ENCODE results near the gene GNL1. TPM values are rescaled to one million over a fixed set of nuclear protein-coding genes. Genes with fewer than 3 reads are reported as not detected.

GNL1 gene
- total RNA-seq, 1 experiment from 2014 or later: 94.1 TPM

GRCh38 chr6:30601815-30602641, 45.7 kb upstream of the GNL1 start:
- peaks cover 11% of the 10 kb centered on the region for H3K36me3 ChIP-seq (ENCODE audit: control insufficient read depth, insufficient read depth, low read length)
- BruUV-seq (replicated peaks): no TSS peak
- no peak overlapping the region for H3K4me3 ChIP-seq (ENCODE audit: low read depth, low read length)
- Mint-ChIP-seq H3K27me3 (ENCODE audit: insufficient read depth, unreplicated experiment) (no peaks in the 10 kb centered on the region), H3K4me3 (ENCODE audit: unreplicated experiment) (no peak overlapping the region), H3K4me1 (ENCODE audit: low read depth, unreplicated experiment) (no peaks in the 10 kb centered on the region), H3K27ac (ENCODE audit: unreplicated experiment) (no peak overlapping the region), H3K36me3 (ENCODE audit: insufficient read depth, unreplicated experiment) (peaks cover 95% of the 10 kb centered on the region), H3K9me3 (ENCODE audit: unreplicated experiment) (no peaks in the 10 kb centered on the region)
- DNase-seq: no peak
- no peaks in the 10 kb centered on the region for H3K4me1 ChIP-seq
- no peak for TF ChIP-seq CTCF (IDR thresholded peaks at IDR 0.05; ENCODE audit: insufficient read depth in 1 of 2, low read depth in 1 of 2, low read length in 1 of 2, severe bottlenecking in 1 of 2, unreplicated experiment in 1 of 2)
- intact Hi-C loops (cut with micrococcal nuclease; ENCODE audit: unreplicated experiment): no loop called here
- H3K27me3 ChIP-seq (replicated peaks; ENCODE audit: control insufficient read depth, insufficient read depth, low read length): no peaks in the 10 kb centered on the region
- POLR2A ChIA-PET: no interaction called here
- CTCF ChIA-PET: no interaction called here
- no peaks in the 10 kb centered on the region for H3K9me3 ChIP-seq

- BruUV-seq (replicated peaks): no TSS peak
- POLR2A ChIA-PET: interaction anchor here (1.0 to 1.6 kb wide), 2 partner anchors 9 to 11 kb away, joined by 4 read pairs; no protein-coding TSS in a partner anchor
- CTCF ChIA-PET: no interaction called here
- H3K36me3 ChIP-seq (ENCODE audit: control insufficient read depth, insufficient read depth, low read length): peaks cover 11% of the 10 kb centered on the region
- Mint-ChIP-seq H3K27me3 (ENCODE audit: insufficient read depth, unreplicated experiment) (no peaks in the 10 kb centered on the region), H3K9me3 (ENCODE audit: unreplicated experiment) (no peaks in the 10 kb centered on the region), H3K4me3 (ENCODE audit: unreplicated experiment) (no peak overlapping the region), H3K36me3 (ENCODE audit: insufficient read depth, unreplicated experiment) (peaks cover 95% of the 10 kb centered on the region), H3K4me1 (ENCODE audit: low read depth, unreplicated experiment) (no peaks in the 10 kb centered on the region), H3K27ac (ENCODE audit: unreplicated experiment) (no peak overlapping the region)
- no peak for DNase-seq
- no peaks in the 10 kb centered on the region for H3K4me1 ChIP-seq
- no peak for TF ChIP-seq CTCF (IDR thresholded peaks at IDR 0.05; ENCODE audit: insufficient read depth in 1 of 2, low read depth in 1 of 2, low read length in 1 of 2, severe bottlenecking in 1 of 2, unreplicated experiment in 1 of 2)
- H3K4me3 ChIP-seq (ENCODE audit: low read depth, low read length): no peak overlapping the region
- no peaks in the 10 kb centered on the region for H3K9me3 ChIP-seq
- intact Hi-C loops (cut with micrococcal nuclease; ENCODE audit: unreplicated experiment): no loop called here
- H3K27me3 ChIP-seq (replicated peaks; ENCODE audit: control insufficient read depth, insufficient read depth, low read length): no peaks in the 10 kb centered on the region
Measured at GRCh38 chr6:30601436-30601814, 45.1 kb upstream of the GNL1 start.

- Histone ChIP-seq H3K4me3 (ENCODE audit: low read depth, low read length) (no peak overlapping the region), H3K36me3 (ENCODE audit: control insufficient read depth, insufficient read depth, low read length) (peaks cover 11% of the 10 kb centered on the region), H3K27me3 (replicated peaks; ENCODE audit: control insufficient read depth, insufficient read depth, low read length) (no peaks in the 10 kb centered on the region), H3K9me3 (no peaks in the 10 kb centered on the region), H3K4me1 (no peaks in the 10 kb centered on the region)
- DNase-seq: no peak
- H3K27me3 Mint-ChIP-seq (ENCODE audit: insufficient read depth, unreplicated experiment): no peaks in the 10 kb centered on the region
- H3K9me3 Mint-ChIP-seq (ENCODE audit: unreplicated experiment): no peaks in the 10 kb centered on the region
- BruUV-seq (replicated peaks): no TSS peak
- intact Hi-C loops (cut with micrococcal nuclease; ENCODE audit: unreplicated experiment): no loop called here
- H3K27ac Mint-ChIP-seq (ENCODE audit: unreplicated experiment): peak overlapping the region; percentile 53
- no peak overlapping the region for H3K4me3 Mint-ChIP-seq (ENCODE audit: unreplicated experiment)
- POLR2A ChIA-PET: interaction anchor here (1.0 to 1.6 kb wide), 2 partner anchors 10 to 12 kb away, joined by 4 read pairs; no protein-coding TSS in a partner anchor
- no peak for TF ChIP-seq CTCF (IDR thresholded peaks at IDR 0.05; ENCODE audit: insufficient read depth in 1 of 2, low read depth in 1 of 2, low read length in 1 of 2, severe bottlenecking in 1 of 2, unreplicated experiment in 1 of 2)
- CTCF ChIA-PET: no interaction called here
- H3K4me1 Mint-ChIP-seq (ENCODE audit: low read depth, unreplicated experiment): no peaks in the 10 kb centered on the region
- H3K36me3 Mint-ChIP-seq (ENCODE audit: insufficient read depth, unreplicated experiment): peaks cover 94% of the 10 kb centered on the region
Measured at GRCh38 chr6:30600451-30600961, 44.2 kb upstream of the GNL1 start.
